Erythroblast (primary cell): ENCODE results near the gene NRG3.

Source experiments
- GATA1 ChIP-seq: IDR thresholded peaks from 2 replicates; pipeline ENCODE4 v1.6.1; 2011; ENCODE audit warnings: low read depth, mild to moderate bottlenecking, control low read depth, low read length, moderate library complexity
- POLR2A ChIP-seq: IDR thresholded peaks from 2 replicates; pipeline ENCODE4 v1.6.1; 2011; ENCODE audit warnings: mild to moderate bottlenecking, low read length

DNA sequence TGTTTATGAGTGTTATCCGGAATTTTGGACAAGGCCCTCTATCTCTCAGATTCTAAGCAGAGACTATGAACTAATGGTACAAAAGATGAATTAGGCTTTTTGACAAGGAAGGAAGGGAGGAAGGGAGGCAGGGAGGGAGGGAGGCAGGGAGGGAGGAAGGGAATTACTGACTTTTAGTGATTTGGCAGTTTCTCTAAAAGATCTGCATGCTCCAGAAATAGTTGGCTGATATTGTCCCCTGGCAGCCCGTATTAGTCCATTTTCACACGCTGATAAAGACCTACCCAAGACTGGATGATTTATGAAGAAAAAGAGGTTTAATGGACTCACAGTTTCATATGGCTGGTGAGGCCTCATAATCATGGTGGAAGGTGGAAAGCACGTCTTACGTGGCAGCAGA, 1093.5 kb downstream of the NRG3 start:
- TF ChIP-seq POLR2A (no peak), GATA1 (no peak)
